Astrocyte (in vitro differentiated cells and primary cell): ENCODE measurements around the gene RHOG.

Source experiments
- EZH2 ChIP-seq: IDR thresholded peaks from 2 replicates; pipeline ENCODE4 v1.6.1; 2012; ENCODE audit warnings: mild to moderate bottlenecking, low read length, inconsistent platforms; ENCODE audit not compliant: insufficient read depth
- TF ChIP-seq, protein P1 (sequence below): IDR thresholded peaks from 2 replicates; pipeline ENCODE4 v1.5.1; 2011; ENCODE audit warnings: low read depth, mild to moderate bottlenecking, inconsistent platforms, low read length, moderate library complexity; ENCODE audit not compliant: insufficient read depth

- TF ChIP-seq EZH2, result no peak
- TF ChIP-seq, protein P1, sequence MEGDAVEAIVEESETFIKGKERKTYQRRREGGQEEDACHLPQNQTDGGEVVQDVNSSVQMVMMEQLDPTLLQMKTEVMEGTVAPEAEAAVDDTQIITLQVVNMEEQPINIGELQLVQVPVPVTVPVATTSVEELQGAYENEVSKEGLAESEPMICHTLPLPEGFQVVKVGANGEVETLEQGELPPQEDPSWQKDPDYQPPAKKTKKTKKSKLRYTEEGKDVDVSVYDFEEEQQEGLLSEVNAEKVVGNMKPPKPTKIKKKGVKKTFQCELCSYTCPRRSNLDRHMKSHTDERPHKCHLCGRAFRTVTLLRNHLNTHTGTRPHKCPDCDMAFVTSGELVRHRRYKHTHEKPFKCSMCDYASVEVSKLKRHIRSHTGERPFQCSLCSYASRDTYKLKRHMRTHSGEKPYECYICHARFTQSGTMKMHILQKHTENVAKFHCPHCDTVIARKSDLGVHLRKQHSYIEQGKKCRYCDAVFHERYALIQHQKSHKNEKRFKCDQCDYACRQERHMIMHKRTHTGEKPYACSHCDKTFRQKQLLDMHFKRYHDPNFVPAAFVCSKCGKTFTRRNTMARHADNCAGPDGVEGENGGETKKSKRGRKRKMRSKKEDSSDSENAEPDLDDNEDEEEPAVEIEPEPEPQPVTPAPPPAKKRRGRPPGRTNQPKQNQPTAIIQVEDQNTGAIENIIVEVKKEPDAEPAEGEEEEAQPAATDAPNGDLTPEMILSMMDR, result no peak
Measured at GRCh38 chr11:3838504-3838903, 2.3 kb downstream of the RHOG start.
